HEK293T (cell line): ENCODE measurements around the gene CNR1.

ENCODE experiments used
- ARNT ChIP-seq: fragments of 450-650 bp; IDR thresholded peaks from 2 replicates; pipeline ENCODE4 v1.6.1; 2017; ENCODE audit warnings: mild to moderate bottlenecking
- ELF4 ChIP-seq: fragments of 450-650 bp; IDR thresholded peaks from 2 replicates; pipeline ENCODE4 v1.6.1; 2017; ENCODE audit warnings: antibody characterized with exemption
- L3MBTL2 ChIP-seq: fragments of 450-650 bp; conservative IDR thresholded peaks from 2 replicates; pipeline ENCODE4 v1.6.1; 2016; ENCODE audit warnings: mild to moderate bottlenecking
- LEF1 ChIP-seq: fragments of 450-650 bp; IDR thresholded peaks from 2 replicates; pipeline ENCODE4 v1.6.1; 2017; ENCODE audit warnings: mild to moderate bottlenecking, borderline replicate concordance
- SUZ12 ChIP-seq: fragments of 450-650 bp; IDR thresholded peaks from 2 replicates; pipeline ENCODE4 v1.6.1; 2016; ENCODE audit warnings: mild to moderate bottlenecking
- TARDBP ChIP-seq: fragments of 450-650 bp; IDR thresholded peaks from 2 replicates; pipeline ENCODE4 v1.6.1; 2016

- TF ChIP-seq TARDBP: no peak
- no peak for TF ChIP-seq LEF1
- TF ChIP-seq ELF4: no peak
- no peak for TF ChIP-seq SUZ12
- no peak for TF ChIP-seq L3MBTL2
- TF ChIP-seq ARNT: no peak
Measured at GRCh38 chr6:88144637-88145297, 21.4 kb downstream of the CNR1 start.
